Stimulated activated CD8-positive, alpha-beta memory T cell treated with anti-CD3 and anti-CD28 coated beads, Interleukin-12 subunit alpha, Interleukin-12 subunit beta, amount 100 ng/mL, for 1 hour (primary cell): ENCODE results near the gene ACTL7A.
"Not testable (repeated sequence)": the region's sequence is repeated elsewhere in the genome, so short reads cannot be mapped to it uniquely, and the experiment has no call there.

Experiments
- DNase-seq: peaks from one replicate; pipeline ENCODE4 v3.0.0-alpha.2; 2020; ENCODE audit warnings: low read depth

ACTL7A gene

DNA sequence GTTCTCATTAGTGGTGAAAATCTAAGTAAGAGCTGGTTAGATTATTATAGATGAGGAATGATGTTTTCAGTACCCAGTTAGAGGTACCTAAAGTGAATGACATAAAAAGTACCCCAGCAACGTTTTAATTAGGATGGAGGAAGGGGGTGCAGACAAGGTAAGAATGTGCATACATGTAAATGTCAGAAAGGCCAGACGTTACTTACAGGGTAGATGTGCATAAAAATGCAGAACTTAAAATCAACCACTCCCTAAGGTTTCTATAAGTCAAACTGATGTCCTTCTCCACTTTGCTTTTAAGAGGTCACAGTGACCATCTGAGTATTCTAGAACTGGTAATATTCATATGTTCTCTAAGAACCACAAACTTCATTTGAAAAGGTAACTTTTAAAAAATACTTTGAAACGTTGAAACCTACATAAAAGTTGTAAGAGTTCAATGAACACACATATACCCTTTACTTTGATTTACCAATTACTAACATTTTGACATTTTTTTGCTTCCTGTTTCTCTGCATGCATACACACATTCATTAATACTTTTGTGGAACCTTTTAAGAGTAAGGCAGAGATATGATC lies 18.8 kb downstream of the ACTL7A start:
- no peak for DNase-seq

GRCh38 chr9:108882052-108882888 lies 20.2 kb downstream of the ACTL7A start:
- no peak for DNase-seq

DNA sequence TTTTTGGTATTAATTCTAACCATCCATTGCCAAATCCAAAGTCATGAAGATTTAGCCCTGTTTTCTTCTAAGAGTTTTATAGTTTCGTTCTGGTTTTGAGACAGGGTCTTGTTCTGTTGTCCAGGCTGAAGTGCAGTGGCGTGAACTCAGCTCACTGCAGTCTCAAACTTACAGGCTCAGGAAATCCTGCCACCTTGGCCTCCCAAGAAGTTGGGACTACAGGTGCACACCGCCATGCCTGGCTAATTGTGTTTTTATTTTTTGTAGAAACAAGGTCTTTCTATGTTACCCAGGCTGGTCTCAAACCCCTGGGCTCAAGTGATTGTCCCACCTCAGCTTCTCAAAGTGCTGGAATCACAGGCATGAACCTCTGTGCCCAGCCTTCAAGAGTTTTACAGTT lies 21.0 kb downstream of the ACTL7A start:
- DNase-seq: no peak

GRCh38 chr9:108884701-108885100 lies 22.6 kb downstream of the ACTL7A start:
- DNase-seq: no peak

DNA sequence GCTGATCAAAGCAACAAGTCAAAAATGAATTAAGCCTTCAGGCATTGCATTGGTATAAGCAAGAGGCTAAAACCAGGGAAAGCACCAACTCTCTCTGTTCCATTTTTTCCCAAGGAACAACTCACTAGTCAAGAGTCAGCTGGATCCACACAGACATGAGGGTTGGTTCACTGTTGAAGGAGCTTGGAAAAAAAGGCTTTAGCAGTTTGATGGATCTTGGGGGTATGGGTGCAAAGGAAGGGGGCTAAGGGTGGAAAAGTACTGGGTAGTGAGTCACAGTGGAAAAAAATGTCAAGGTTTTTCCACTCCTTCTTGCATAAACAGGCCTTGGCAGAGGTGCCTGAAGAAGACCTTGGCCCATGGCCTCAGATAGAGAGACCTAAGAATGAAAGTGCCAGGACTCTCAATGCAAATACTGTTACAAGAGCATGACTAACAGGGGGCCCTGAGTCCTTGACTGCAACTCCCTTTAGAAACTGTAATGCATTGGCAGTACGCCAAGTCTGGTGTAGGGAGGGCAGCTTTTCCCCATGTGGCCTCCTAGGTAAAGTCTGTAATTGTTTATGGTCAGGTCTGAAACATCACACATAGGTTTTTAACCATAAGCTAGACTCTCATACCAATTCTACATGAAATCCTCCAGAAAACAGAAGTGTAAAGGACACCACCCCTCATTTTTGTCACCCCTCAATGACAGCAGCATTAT lies 23.7 kb downstream of the ACTL7A start:
- DNase-seq: no peak

DNA sequence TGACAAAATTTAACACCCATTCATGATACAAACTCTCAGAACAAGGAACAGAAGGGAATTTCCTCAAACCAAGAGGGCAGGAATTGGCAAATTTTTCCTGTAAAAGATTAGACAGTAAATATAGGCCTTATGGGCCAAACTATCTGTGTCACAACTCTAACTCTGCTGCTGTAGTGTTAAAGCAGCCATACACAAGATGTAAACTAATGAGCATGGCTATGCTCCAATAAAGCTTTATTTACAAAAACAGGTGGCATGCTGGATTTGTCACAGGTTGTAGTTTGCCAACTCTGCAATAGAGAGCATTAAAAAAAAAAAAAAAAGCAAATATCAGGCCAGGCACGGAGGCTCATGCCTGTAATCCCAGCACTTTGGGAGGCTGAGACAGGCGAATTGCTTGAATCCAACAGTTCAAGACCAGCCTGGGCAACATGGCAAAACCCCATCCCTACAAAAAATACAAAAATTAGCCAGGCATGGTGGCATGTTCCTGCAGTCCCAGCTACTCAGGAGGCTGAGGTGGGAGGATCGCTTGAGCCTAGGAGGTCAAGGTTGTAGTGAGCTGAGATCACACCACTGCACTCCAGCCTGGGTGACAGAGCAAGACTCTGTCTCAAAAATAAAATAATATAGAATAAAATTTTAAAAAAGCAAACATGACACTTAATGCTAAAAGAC lies 24.7 kb downstream of the ACTL7A start:
- not testable (repeated sequence) for DNase-seq

GRCh38 chr9:108889649-108890067 lies 27.6 kb downstream of the ACTL7A start:
- no peak for DNase-seq

DNA sequence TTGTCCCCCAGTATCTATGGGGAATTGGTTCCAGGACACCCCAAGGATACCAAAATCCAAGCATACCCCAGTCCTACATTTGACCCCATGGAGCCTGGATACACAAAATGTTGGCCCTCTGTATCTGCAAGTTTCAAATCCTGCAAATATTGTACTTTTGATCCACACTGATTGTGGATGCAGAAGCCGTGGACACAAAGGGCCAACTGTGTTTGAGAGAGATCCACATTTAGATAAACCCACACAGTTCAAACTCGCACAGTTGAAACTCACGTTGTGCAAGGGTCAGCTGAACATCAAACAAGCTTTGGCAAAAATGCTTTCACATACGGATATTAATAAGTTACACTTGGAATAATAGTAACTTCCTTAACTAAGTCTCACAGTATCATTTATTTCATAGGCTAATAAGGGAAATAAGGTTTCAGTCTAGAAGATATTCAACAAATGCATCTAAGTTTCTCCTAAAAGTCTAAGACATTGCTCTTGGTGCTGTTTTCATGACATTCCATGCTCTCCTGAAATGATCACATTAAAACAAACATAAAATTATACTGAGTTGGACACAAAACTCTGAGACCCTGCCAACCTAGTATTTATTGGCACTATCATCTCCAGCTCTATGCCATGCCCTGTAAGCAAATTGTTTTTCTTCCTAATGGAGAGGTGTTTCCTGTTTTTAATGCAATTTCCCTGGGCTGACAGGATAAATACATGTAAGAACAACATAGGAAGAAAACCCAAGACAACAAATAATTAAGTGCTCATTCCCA lies 32.3 kb downstream of the ACTL7A start:
- DNase-seq: no peak

DNA sequence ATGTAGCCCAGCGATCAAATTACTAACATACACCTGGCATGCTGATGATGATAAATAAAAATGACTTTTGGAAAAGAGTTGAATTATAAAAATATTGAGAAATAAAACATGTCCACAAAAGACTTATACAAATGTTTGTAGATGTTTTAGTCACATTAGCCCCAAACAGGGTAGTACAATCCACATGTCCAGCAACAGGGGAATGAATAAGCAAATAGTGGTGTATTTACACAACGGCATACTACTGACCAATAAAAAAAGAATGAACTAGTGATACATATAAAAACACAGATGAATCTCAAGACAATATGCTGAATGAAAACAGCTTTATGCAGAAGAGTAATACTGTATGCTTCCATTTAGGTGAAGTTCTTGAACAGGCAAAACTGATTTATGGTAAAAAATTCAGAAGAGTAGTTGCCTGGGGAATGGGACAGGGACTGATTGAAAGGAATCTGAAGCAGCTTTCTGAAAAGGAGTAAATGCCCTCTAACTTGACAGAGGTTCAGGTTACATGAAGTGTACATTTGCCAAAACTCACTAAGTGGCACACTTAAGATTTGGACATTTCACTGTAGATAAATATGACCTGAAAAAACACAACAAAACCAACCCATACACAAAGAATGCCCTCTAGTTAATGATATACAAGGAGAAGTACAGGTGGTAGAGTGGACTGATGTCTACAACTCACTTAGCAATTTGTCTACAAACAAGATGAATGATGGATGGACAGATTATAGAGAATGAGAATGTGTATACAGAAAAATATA lies 35.4 kb downstream of the ACTL7A start:
- DNase-seq: no peak

GRCh38 chr9:108899023-108899695 lies 37.1 kb downstream of the ACTL7A start:
- DNase-seq: not testable (repeated sequence)

DNA sequence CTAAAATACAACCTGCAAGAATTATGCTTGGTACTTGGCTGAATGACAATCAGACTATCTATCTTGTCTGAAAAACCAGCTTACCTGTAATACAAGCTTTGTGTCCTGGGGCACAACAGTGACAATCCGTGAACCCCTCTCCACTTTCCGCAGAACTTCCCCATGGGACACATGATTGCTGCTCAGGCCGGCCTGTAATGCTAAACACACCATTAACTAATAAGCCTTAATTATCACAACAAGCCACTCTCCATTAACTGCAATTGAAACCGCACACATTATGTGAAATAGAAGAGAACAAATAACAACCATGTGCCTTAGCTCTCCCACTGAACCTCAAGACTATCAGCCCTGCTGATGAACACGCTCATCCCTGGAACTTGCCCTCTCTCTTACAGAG lies 38.1 kb downstream of the ACTL7A start:
- DNase-seq: no peak

DNA sequence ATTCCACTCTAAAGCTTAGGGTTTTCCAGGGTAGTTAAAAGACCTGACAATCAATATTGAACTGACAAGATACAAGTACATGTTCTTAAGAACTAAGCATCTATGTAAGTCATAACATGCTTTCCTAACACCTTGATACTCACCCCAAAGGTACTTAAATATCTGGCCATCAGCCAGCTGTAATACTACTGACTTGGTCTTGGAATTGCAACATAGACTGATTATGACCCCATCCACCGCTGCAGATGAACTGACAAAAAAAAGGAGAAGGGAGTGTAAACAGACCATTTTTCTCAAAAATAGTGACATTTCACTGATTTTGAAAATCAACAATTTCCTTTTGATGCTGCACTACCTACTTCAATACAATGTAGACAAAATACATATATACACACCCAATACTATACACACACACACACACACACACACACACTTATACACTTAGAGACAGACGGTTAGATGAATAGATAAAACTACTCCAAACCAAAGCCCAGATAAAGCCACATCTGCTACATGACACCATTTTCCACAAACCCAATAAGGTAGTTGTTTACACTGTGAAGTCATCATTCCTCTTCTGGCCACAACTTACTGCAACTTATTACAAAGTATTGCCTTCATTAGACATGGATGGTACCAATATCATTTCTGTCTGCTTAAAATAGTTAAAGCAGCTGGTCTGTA lies 41.5 kb downstream of the ACTL7A start:
- no peak for DNase-seq

GRCh38 chr9:108904161-108904560 lies 42.1 kb downstream of the ACTL7A start:
- DNase-seq: no peak

GRCh38 chr9:108905494-108905893 lies 43.4 kb downstream of the ACTL7A start:
- no peak for DNase-seq

GRCh38 chr9:108910402-108910801 lies 48.3 kb downstream of the ACTL7A start:
- no peak for DNase-seq

DNA sequence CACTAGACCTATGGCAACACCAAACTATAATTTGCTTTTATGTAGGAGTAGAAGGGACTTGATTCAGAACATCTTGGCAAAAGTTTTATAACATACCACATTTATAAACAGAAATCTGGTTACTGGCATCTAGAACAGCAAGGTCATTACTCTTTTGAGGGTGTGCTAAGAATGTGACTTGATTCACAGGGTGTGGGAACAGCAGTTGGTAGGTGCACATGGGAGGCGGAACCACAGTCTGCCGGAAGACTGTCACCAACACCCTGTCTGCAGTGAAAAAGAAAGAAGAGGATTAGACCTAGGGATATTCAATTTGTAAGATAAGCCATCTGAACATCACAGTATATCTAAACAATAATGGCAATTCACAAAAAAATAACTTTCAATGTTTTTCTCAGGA lies 48.8 kb downstream of the ACTL7A start:
- no peak for DNase-seq

DNA sequence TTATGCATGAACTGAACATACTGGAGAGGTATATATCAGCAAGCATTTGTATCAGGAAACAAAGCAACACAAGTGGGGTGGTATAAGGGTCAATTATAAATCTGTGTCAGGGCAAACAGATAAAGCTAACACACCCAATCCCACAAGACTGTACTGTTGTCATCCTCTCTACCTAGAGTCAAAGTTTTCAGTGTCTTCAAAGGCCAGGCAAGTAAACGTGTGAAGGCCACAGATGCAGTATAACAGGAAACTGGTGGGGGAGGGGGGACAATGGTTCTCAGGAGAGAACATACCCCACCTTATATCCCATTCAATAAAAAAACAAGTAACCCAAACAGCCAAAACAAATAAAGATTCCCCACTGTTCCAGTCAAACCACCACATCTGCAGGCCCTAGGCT lies 49.8 kb downstream of the ACTL7A start:
- DNase-seq: no peak
